CD4-positive, alpha-beta T cell treated with Interleukin-6 at 100 ng/mL for 8 hours (primary cell): Measurements from ENCODE around the gene DOK7.

Experiments
- DNase-seq: peaks from one replicate; pipeline ENCODE4 v3.0.0-alpha.2; 2020; ENCODE audit warnings: mixed read lengths, low spot score

The DOK7 gene

DNA sequence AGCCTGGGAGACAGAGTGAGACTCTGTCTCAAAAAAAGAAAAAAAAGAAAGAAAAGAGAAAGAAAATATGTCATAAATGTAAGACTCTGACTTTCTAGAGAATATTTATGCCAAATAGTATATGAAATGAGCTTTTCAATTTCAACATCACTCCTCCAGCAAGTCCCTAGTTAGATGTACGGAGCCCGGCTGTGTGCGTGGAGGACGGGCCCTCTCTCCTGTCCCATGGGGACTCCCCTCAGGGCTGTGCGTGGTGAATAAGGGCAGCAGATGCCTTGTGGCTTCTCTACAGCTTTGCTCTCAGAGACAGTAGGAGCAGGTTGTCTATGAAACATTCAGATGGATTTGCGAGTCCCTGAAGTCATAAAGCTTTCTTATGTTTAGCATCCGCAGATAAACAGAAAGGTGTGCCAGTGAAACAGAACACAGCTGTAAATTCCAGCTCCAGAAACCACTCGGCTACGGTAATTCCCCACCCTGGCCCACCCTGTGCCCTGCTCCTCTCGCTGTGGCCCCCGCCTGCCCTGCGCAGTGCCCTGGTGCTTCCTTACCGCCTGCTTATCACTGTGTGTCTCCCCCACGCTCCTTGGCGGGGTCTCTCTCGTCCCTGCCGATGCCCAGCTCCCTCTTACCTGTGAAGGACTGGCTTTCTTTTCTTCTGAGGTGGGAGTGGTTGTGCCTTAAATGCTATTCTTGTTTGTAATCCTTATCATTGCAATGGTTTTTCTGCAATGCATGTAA is 35.2 kb upstream of the DOK7 start:
- DNase-seq, result no peak

GRCh38 chr4:3429651-3430050 is 33.5 kb upstream of the DOK7 start:
- DNase-seq, result no peak

- no peak for DNase-seq
Measured at GRCh38 chr4:3430524-3430923, 32.6 kb upstream of the DOK7 start.

DNA sequence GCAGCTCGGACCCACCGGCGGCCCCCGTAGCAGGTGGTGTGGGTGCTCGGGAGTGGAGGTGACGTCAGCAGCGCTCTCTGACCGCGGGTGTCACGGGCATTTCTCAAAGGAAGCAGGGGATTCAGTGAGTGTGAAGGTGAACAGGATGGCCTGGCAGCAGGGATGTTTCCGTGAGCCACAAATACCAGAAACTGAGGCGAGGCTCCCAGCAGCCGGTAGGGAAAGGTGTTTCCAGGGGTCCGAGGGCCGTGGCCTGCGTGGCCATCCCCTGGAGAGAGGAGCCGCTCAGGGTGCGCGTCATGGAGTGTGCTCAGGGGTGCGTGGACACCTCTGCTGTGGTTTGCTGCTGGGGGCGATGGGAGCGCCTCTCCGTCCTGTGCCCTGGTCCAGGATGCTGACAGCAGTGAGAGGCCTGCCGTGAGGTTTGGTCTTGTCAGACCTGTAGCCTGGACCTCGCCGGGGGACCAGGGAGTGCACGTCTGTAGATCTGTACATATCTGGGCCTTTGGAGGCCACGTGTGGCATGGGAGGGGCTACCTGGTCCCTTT is 31.6 kb upstream of the DOK7 start:
- DNase-seq, result no peak

- DNase-seq, result no peak
Measured at GRCh38 chr4:3432381-3432790, 30.7 kb upstream of the DOK7 start.

DNA sequence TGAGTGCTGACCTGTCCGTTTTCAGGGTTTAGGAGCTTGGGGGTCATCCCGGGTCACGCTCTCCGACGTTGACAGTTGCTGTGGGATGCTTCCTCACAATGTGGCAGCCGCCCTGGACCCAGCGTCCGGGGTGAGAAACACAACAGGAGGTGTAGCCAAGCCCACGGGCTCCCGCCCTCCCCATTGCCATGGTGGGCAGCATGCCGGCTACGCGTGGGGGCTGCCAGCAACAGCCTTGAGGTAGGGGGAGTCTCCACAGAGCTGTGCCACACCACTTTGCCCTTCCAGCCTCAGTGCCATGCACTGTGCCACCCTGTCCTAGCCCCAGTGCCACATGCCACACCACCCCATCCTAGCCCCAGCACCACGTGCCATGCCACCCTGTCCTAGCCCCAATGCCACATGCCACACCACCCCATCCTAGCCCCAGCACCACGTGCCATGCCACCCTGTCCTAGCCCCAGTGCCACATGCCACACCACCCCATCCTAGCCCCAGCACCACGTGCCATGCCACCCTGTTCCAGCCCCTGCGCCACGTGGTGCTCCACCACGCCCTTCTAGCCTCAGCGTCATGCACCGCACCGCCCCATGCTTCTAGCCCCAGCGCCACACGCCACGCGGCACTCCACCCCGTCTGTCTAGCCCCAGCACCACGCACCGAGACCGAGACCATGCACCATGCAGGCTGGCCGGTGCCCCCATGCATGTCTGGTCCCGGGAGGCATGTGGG is 29.8 kb upstream of the DOK7 start:
- DNase-seq, result no peak

GRCh38 chr4:3434881-3435685 is 28.0 kb upstream of the DOK7 start:
- DNase-seq, result no peak

GRCh38 chr4:3435686-3435956 is 27.5 kb upstream of the DOK7 start:
- DNase-seq, result no peak

- DNase-seq, result no peak
Measured at GRCh38 chr4:3436048-3436797, 26.9 kb upstream of the DOK7 start.

GRCh38 chr4:3436798-3437581 is 26.1 kb upstream of the DOK7 start:
- DNase-seq, result no peak

DNA sequence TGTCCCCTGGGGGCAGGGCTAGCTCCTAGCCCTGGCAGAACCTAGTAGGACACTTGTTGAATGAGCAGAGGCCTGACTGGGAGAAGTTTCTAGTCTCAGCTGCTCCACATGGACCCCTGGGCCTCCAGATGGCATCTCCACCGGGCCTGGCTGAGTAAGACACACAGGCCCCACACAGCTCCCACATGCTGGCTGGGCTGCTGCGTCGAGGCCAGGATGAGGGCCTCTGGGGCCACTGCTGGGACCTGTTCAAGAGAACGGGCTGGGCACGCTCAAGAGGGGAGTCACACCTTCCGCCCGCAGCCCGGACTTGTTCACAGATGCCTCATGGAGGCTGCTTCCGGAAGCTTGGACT is 25.5 kb upstream of the DOK7 start:
- DNase-seq, result no peak

GRCh38 chr4:3437998-3438846 is 24.9 kb upstream of the DOK7 start:
- DNase-seq, result no peak

- DNase-seq, result no peak
Measured at GRCh38 chr4:3438847-3439180, 24.3 kb upstream of the DOK7 start.

- no peak for DNase-seq
Measured at GRCh38 chr4:3439391-3439790, 23.7 kb upstream of the DOK7 start.

DNA sequence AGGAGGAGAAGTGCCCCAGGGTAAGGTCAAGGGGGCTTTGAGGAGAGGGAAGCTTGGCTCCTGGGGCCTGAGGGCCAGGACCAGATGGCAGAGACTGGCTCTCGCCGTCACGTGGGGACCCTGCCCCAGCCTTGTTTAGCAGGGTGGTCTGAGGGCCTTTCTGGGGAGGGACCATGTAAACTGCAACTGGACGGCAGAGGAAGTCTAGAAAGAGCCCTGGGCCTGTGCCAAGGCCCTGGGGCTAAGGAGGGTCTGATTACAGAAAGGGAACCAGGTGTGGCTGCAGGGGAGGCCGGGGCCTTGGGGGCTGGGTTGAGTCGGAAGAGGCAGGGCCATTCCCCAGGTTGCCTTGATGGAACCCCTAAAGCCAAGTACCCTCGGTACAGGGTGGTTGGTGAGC is 23.1 kb upstream of the DOK7 start:
- no peak for DNase-seq

DNA sequence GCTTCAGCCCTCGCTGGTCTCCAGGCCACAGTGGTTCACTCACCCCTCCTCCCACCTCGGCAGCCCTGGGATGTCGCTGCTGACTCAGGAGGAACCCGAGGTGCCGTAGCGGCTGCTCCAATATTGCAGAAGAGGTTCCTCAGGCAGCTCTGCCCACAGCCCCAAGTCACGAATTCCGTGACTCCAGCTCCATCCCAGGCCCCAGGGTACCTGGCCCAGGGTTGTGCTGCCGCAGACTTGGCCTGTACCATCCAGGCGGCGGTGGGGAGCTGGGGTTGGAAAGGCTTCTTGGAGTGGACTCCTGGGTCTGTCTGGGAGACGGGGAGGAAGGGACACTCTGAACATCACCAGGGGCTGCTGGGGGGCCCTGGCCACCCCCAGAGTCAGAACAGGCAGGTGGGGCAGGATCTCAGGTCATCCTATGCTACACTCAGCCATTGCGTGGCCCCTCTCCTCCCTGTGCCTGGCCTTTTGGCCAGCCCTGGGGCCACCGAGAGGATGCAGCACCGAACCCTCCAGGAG is 22.1 kb upstream of the DOK7 start:
- no peak for DNase-seq

GRCh38 chr4:3441501-3442459 is 21.3 kb upstream of the DOK7 start, which contains the start of gene HGFAC:
HGFAC (plus strand) TSS chr4:3441968; CDS start chr4:3442002, 34 bp downstream.
- no peak for DNase-seq

- no peak for DNase-seq
Measured at GRCh38 chr4:3442460-3442958, 20.6 kb upstream of the DOK7 start.
